GM23338 (cell line): ENCODE results near the gene RBKS. TPM values are rescaled to one million over a fixed set of nuclear protein-coding genes. Genes with fewer than 3 reads are reported as not detected.

Experiments
- ATAC-seq: fragments of 200-7000 bp; cut with Tn5 transposase; 3 replicates; pipeline ENCODE4 v1.9.1; 2020
- DNase-seq: peaks from one replicate; pipeline ENCODE4 v3.0.0-alpha.2; 2015; ENCODE audit warnings: low spot score
- H2AFZ ChIP-seq: fragments of 200-600 bp; sonication (generic); 2 replicates; pipeline ENCODE4 v1.8.0; 2016; ENCODE audit warnings: antibody characterized with exemption, mild to moderate bottlenecking, moderate library complexity
- H3F3A ChIP-seq: fragments of 200-600 bp; sonication (generic); replicated peaks from 2 replicates; pipeline ENCODE4 v1.8.0; 2017; ENCODE audit warnings: antibody characterized with exemption, mixed run types, low read depth
- H3K27ac ChIP-seq: fragments of 200-600 bp; sonication (generic); 2 replicates; pipeline ENCODE4 v1.6.1; 2016; ENCODE audit warnings: low read depth
- H3K27me3 ChIP-seq: fragments of 200-600 bp; sonication (generic); 2 replicates; pipeline ENCODE4 v1.8.0; 2016; ENCODE audit warnings: mild to moderate bottlenecking, mixed run types, moderate library complexity; ENCODE audit not compliant: insufficient read depth
- H3K36me3 ChIP-seq: fragments of 200-600 bp; sonication (generic); 2 replicates; pipeline ENCODE4 v1.8.0; 2016; ENCODE audit warnings: mild to moderate bottlenecking; ENCODE audit not compliant: insufficient read depth
- H3K4me1 ChIP-seq: fragments of 200-600 bp; sonication (generic); 2 replicates; pipeline ENCODE4 v1.8.0; 2016; ENCODE audit warnings: mild to moderate bottlenecking, moderate library complexity; ENCODE audit not compliant: insufficient read depth
- H3K4me2 ChIP-seq: fragments of 200-600 bp; sonication (generic); 2 replicates; pipeline ENCODE4 v1.7.1; 2017; ENCODE audit warnings: mixed run types
- H3K4me3 ChIP-seq: fragments of 200-600 bp; sonication (generic); 2 replicates; pipeline ENCODE4 v1.6.1; 2016; ENCODE audit warnings: mixed run types
- H3K79me2 ChIP-seq: fragments of 200-600 bp; sonication (generic); replicated peaks from 2 replicates; pipeline ENCODE4 v1.8.0; 2017; ENCODE audit warnings: mild to moderate bottlenecking; ENCODE audit not compliant: insufficient read depth
- H3K9me2 ChIP-seq: fragments of 200-600 bp; sonication (generic); 2 replicates; pipeline ENCODE4 v1.8.0; 2017; ENCODE audit not compliant: insufficient read depth
- H4K20me1 ChIP-seq: fragments of 200-600 bp; sonication (generic); replicated peaks from 2 replicates; pipeline ENCODE4 v1.8.0; 2017; ENCODE audit warnings: mild to moderate bottlenecking; ENCODE audit not compliant: insufficient read depth
- H3K27ac Mint-ChIP-seq: 2 replicates; pipeline ENCODE4 v1.8.0; 2020; ENCODE audit warnings: inconsistent platforms, mild to moderate bottlenecking, moderate library complexity, mixed read lengths
- H3K27me3 Mint-ChIP-seq: 3 replicates; pipeline ENCODE4 v1.8.0; 2022; ENCODE audit warnings: low read depth, mild to moderate bottlenecking, moderate library complexity, mixed read lengths, inconsistent platforms; ENCODE audit not compliant: insufficient read depth, poor library complexity
- H3K36me3 Mint-ChIP-seq: 3 replicates; pipeline ENCODE4 v1.8.0; 2021; ENCODE audit warnings: low read depth, mild to moderate bottlenecking, inconsistent platforms, moderate library complexity, mixed read lengths
- H3K4me1 Mint-ChIP-seq: 3 replicates; pipeline ENCODE4 v1.8.0; 2020; ENCODE audit warnings: mild to moderate bottlenecking, inconsistent platforms, mixed read lengths
- H3K4me3 Mint-ChIP-seq: 3 replicates; pipeline ENCODE4 v1.8.0; 2021; ENCODE audit warnings: moderate library complexity, mild to moderate bottlenecking, inconsistent platforms, mixed read lengths
- H3K9me3 Mint-ChIP-seq: 3 replicates; pipeline ENCODE4 v1.8.0; 2020; ENCODE audit warnings: moderate library complexity, mild to moderate bottlenecking, inconsistent platforms, mixed read lengths
- CREB1 ChIP-seq: fragments of 250-450 bp; sonication (Bioruptor Pico); IDR thresholded peaks from 2 replicates; pipeline ENCODE4 v1.5.0; 2020; ENCODE audit warnings: low read depth, mild to moderate bottlenecking, moderate library complexity
- CTCF ChIP-seq, 2 experiments: fragments of 200-600 bp in 1 of 2; sonication (generic) in 1 of 2; conservative IDR thresholded peaks; 2 replicates each; pipeline versions ENCODE4 v1.5.1 to v1.6.1; 2016 to 2017; ENCODE audit warnings: antibody characterized with exemption in 2 of 2, low read depth in 2 of 2, mild to moderate bottlenecking in 2 of 2, moderate library complexity in 1 of 2
- EZH2 ChIP-seq: fragments of 200-600 bp; sonication (generic); IDR thresholded peaks from one replicate; pipeline ENCODE4 v1.8.0; 2017; ENCODE audit warnings: antibody characterized with exemption, mild to moderate bottlenecking, low read depth; ENCODE audit not compliant: unreplicated experiment
- EZH2phosphoT487 ChIP-seq: fragments of 200-600 bp; sonication (generic); IDR thresholded peaks from one replicate; pipeline ENCODE4 v1.8.1; 2018; ENCODE audit warnings: antibody characterized with exemption; ENCODE audit not compliant: unreplicated experiment
- JUNB ChIP-seq: IDR thresholded peaks from one replicate; pipeline ENCODE4 v1.6.1; 2016; ENCODE audit warnings: antibody characterized with exemption; ENCODE audit not compliant: unreplicated experiment
- NANOG ChIP-seq: IDR thresholded peaks from 2 replicates; pipeline ENCODE4 v1.6.1; 2016; ENCODE audit warnings: antibody characterized with exemption, borderline replicate concordance
- POLR2AphosphoS5 ChIP-seq: IDR thresholded peaks from 2 replicates; pipeline ENCODE4 v1.6.1; 2016; ENCODE audit warnings: antibody characterized with exemption, low read depth
- STAT1 ChIP-seq: IDR thresholded peaks from one replicate; pipeline ENCODE4 v1.6.1; 2016; ENCODE audit warnings: antibody characterized with exemption; ENCODE audit not compliant: unreplicated experiment
- ZNF114 ChIP-seq: fragments of 250-450 bp; sonication (Bioruptor Pico); IDR thresholded peaks from 2 replicates; pipeline ENCODE4 v1.5.0; 2020; ENCODE audit warnings: mild to moderate bottlenecking, moderate library complexity
- ZNF331 ChIP-seq: fragments of 250-450 bp; sonication (Bioruptor Pico); IDR thresholded peaks from 2 replicates; pipeline ENCODE4 v1.5.0; 2020; ENCODE audit warnings: low read depth, mild to moderate bottlenecking, moderate library complexity
- polyA plus RNA-seq: library from polyadenylated mRNA; unstranded; fragments of >200 nt; fragmentation: Nextera tagmentation; extraction: Ambion mirVana; gene quantifications from 2 replicates; pipeline ENCODE4 v1.2.1, GENCODE V29; 2016
- total RNA-seq: library from RNA; depleted of rRNA; stranded (reverse); fragments of >200 nt; shearing (Covaris generic); gene quantifications from 2 replicates; pipeline ENCODE4 v1.2.3, GENCODE V29; 2014
- TF ChIP-seq, protein P1 (sequence below): IDR thresholded peaks from one replicate; pipeline ENCODE4 v1.6.1; 2018; ENCODE audit warnings: antibody characterized with exemption; ENCODE audit not compliant: unreplicated experiment
- TF ChIP-seq, protein P2 (sequence below): IDR thresholded peaks from 2 replicates; pipeline ENCODE4 v1.6.1; 2016; ENCODE audit warnings: antibody characterized with exemption
- TF ChIP-seq, protein P3 (sequence below): fragments of 250-450 bp; sonication (Bioruptor Pico); IDR thresholded peaks from 2 replicates; pipeline ENCODE4 v1.5.0; 2020; ENCODE audit warnings: mild to moderate bottlenecking, moderate library complexity

RBKS gene
- total and polyA plus RNA-seq, 2 experiments from 2014 or later = 1.3 to 1.5 TPM

- Histone ChIP-seq H3K27ac (no peak overlapping the region), H3K36me3 (no peaks in the 10 kb centered on the region), H4K20me1 (no peaks in the 10 kb centered on the region), H3K4me1 (peaks cover 7% of the 10 kb centered on the region; the same call in 1 of the 2 replicates), H3F3A (no peaks in the 10 kb centered on the region), H3K9me2 (no peaks in the 10 kb centered on the region), H3K79me2 (no peaks in the 10 kb centered on the region), H3K4me2 (no peak overlapping the region), H2AFZ (no peak overlapping the region), H3K4me3 (no peak overlapping the region), H3K27me3 (no peaks in the 10 kb centered on the region)
- H3K36me3 Mint-ChIP-seq = no peaks in the 10 kb centered on the region
- no peak for ATAC-seq
- H3K4me1 Mint-ChIP-seq = no peaks in the 10 kb centered on the region
- H3K4me3 Mint-ChIP-seq = no peak overlapping the region
- no peak for DNase-seq
- no peak overlapping the region for H3K27ac Mint-ChIP-seq
- TF ChIP-seq, protein P1, sequence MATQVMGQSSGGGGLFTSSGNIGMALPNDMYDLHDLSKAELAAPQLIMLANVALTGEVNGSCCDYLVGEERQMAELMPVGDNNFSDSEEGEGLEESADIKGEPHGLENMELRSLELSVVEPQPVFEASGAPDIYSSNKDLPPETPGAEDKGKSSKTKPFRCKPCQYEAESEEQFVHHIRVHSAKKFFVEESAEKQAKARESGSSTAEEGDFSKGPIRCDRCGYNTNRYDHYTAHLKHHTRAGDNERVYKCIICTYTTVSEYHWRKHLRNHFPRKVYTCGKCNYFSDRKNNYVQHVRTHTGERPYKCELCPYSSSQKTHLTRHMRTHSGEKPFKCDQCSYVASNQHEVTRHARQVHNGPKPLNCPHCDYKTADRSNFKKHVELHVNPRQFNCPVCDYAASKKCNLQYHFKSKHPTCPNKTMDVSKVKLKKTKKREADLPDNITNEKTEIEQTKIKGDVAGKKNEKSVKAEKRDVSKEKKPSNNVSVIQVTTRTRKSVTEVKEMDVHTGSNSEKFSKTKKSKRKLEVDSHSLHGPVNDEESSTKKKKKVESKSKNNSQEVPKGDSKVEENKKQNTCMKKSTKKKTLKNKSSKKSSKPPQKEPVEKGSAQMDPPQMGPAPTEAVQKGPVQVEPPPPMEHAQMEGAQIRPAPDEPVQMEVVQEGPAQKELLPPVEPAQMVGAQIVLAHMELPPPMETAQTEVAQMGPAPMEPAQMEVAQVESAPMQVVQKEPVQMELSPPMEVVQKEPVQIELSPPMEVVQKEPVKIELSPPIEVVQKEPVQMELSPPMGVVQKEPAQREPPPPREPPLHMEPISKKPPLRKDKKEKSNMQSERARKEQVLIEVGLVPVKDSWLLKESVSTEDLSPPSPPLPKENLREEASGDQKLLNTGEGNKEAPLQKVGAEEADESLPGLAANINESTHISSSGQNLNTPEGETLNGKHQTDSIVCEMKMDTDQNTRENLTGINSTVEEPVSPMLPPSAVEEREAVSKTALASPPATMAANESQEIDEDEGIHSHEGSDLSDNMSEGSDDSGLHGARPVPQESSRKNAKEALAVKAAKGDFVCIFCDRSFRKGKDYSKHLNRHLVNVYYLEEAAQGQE = no peak
- TF ChIP-seq JUNB (no peak), CREB1 (CRISPR knock-in tag) (no peak), ZNF114 (CRISPR knock-in tag) (no peak), NANOG (no peak), ZNF331 (CRISPR knock-in tag) (no peak), EZH2phosphoT487 (no peak), CTCF (conservative IDR thresholded peaks at IDR 0.05; ENCODE audit: low read depth in 2 of 2) (no peak), STAT1 (no peak), EZH2 (no peak), POLR2AphosphoS5 (no peak)
- TF ChIP-seq, protein P2, sequence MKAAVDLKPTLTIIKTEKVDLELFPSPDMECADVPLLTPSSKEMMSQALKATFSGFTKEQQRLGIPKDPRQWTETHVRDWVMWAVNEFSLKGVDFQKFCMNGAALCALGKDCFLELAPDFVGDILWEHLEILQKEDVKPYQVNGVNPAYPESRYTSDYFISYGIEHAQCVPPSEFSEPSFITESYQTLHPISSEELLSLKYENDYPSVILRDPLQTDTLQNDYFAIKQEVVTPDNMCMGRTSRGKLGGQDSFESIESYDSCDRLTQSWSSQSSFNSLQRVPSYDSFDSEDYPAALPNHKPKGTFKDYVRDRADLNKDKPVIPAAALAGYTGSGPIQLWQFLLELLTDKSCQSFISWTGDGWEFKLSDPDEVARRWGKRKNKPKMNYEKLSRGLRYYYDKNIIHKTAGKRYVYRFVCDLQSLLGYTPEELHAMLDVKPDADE = no peak
- TF ChIP-seq, protein P3, sequence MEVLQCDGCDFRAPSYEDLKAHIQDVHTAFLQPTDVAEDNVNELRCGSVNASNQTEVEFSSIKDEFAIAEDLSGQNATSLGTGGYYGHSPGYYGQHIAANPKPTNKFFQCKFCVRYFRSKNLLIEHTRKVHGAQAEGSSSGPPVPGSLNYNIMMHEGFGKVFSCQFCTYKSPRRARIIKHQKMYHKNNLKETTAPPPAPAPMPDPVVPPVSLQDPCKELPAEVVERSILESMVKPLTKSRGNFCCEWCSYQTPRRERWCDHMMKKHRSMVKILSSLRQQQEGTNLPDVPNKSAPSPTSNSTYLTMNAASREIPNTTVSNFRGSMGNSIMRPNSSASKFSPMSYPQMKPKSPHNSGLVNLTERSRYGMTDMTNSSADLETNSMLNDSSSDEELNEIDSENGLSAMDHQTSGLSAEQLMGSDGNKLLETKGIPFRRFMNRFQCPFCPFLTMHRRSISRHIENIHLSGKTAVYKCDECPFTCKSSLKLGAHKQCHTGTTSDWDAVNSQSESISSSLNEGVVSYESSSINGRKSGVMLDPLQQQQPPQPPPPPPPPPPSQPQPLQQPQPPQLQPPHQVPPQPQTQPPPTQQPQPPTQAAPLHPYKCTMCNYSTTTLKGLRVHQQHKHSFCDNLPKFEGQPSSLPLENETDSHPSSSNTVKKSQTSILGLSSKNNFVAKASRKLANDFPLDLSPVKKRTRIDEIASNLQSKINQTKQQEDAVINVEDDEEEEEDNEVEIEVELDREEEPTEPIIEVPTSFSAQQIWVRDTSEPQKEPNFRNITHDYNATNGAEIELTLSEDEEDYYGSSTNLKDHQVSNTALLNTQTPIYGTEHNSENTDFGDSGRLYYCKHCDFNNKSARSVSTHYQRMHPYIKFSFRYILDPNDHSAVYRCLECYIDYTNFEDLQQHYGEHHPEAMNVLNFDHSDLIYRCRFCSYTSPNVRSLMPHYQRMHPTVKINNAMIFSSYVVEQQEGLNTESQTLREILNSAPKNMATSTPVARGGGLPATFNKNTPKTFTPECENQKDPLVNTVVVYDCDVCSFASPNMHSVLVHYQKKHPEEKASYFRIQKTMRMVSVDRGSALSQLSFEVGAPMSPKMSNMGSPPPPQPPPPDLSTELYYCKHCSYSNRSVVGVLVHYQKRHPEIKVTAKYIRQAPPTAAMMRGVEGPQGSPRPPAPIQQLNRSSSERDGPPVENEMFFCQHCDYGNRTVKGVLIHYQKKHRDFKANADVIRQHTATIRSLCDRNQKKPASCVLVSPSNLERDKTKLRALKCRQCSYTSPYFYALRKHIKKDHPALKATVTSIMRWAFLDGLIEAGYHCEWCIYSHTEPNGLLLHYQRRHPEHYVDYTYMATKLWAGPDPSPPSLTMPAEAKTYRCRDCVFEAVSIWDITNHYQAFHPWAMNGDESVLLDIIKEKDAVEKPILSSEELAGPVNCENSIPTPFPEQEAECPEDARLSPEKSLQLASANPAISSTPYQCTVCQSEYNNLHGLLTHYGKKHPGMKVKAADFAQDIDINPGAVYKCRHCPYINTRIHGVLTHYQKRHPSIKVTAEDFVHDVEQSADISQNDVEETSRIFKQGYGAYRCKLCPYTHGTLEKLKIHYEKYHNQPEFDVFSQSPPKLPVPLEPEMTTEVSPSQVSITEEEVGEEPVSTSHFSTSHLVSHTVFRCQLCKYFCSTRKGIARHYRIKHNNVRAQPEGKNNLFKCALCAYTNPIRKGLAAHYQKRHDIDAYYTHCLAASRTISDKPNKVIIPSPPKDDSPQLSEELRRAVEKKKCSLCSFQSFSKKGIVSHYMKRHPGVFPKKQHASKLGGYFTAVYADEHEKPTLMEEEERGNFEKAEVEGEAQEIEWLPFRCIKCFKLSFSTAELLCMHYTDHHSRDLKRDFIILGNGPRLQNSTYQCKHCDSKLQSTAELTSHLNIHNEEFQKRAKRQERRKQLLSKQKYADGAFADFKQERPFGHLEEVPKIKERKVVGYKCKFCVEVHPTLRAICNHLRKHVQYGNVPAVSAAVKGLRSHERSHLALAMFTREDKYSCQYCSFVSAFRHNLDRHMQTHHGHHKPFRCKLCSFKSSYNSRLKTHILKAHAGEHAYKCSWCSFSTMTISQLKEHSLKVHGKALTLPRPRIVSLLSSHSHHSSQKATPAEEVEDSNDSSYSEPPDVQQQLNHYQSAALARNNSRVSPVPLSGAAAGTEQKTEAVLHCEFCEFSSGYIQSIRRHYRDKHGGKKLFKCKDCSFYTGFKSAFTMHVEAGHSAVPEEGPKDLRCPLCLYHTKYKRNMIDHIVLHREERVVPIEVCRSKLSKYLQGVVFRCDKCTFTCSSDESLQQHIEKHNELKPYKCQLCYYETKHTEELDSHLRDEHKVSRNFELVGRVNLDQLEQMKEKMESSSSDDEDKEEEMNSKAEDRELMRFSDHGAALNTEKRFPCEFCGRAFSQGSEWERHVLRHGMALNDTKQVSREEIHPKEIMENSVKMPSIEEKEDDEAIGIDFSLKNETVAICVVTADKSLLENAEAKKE = no peak
- H3K9me3 Mint-ChIP-seq = no peaks in the 10 kb centered on the region
- no peaks in the 10 kb centered on the region for H3K27me3 Mint-ChIP-seq
Observed at GRCh38 chr2:27914805-27915175, 24.6 kb upstream of the RBKS start.
